Mesendoderm (in vitro differentiated cells): ENCODE results near the gene CRYBB1. TPM values are rescaled to one million over a fixed set of nuclear protein-coding genes. Genes with fewer than 3 reads are reported as not detected.

Experiments
- DNase-seq: peaks from one replicate; pipeline ENCODE4 v3.0.0; 2013
- H2AK5ac ChIP-seq: 2 replicates; pipeline ENCODE4 v1.6.1; 2013; ENCODE audit warnings: low read length, inconsistent platforms
- H2BK120ac ChIP-seq: 2 replicates; pipeline ENCODE4 v1.6.1; 2013; ENCODE audit warnings: low read depth, mild to moderate bottlenecking, low read length, moderate library complexity, mixed read lengths
- H2BK15ac ChIP-seq: replicated peaks from 2 replicates; pipeline ENCODE4 v1.6.1; 2013; ENCODE audit warnings: low read depth, mild to moderate bottlenecking, moderate library complexity
- H2BK5ac ChIP-seq: 2 replicates; pipeline ENCODE4 v1.6.1; 2013; ENCODE audit warnings: low read length, inconsistent platforms
- H3K18ac ChIP-seq: 2 replicates; pipeline ENCODE4 v1.6.1; 2013; ENCODE audit warnings: mild to moderate bottlenecking, low read length, mixed read lengths
- H3K23ac ChIP-seq: one replicate; pipeline ENCODE4 v1.6.1; 2013; ENCODE audit warnings: low read length
- H3K27ac ChIP-seq: 2 replicates; pipeline ENCODE4 v1.5.1; 2013; ENCODE audit warnings: low read depth, mild to moderate bottlenecking, inconsistent platforms, low read length, moderate library complexity
- H3K27me3 ChIP-seq: 2 replicates; pipeline ENCODE4 v1.6.1; 2013; ENCODE audit warnings: low read length, control low read depth, mild to moderate bottlenecking, inconsistent platforms; ENCODE audit not compliant: insufficient read depth, poor library complexity
- H3K36me3 ChIP-seq: 2 replicates; pipeline ENCODE4 v1.6.1; 2013; ENCODE audit warnings: low read length, inconsistent platforms; ENCODE audit not compliant: control insufficient read depth, insufficient read depth
- H3K4ac ChIP-seq: one replicate; pipeline ENCODE4 v1.6.1; 2013; ENCODE audit warnings: low read depth, mild to moderate bottlenecking, low read length, moderate library complexity
- H3K4me1 ChIP-seq: 2 replicates; pipeline ENCODE4 v1.6.1; 2013; ENCODE audit warnings: low read depth, low read length, inconsistent platforms; ENCODE audit not compliant: control insufficient read depth
- H3K4me2 ChIP-seq: 2 replicates; pipeline ENCODE4 v1.6.1; 2013; ENCODE audit warnings: low read length
- H3K4me3 ChIP-seq: 2 replicates; pipeline ENCODE4 v1.5.1; 2013; ENCODE audit warnings: mild to moderate bottlenecking, low read length
- H3K56ac ChIP-seq: one replicate; pipeline ENCODE4 v1.6.1; 2013; ENCODE audit warnings: low read length
- H3K79me1 ChIP-seq: 2 replicates; pipeline ENCODE4 v1.6.1; 2013; ENCODE audit warnings: low read length, inconsistent platforms
- H3K79me2 ChIP-seq: 2 replicates; pipeline ENCODE4 v1.6.1; 2013; ENCODE audit warnings: mild to moderate bottlenecking, low read length; ENCODE audit not compliant: control insufficient read depth, insufficient read depth
- H3K9ac ChIP-seq: 2 replicates; pipeline ENCODE4 v1.6.1; 2013; ENCODE audit warnings: low read length, inconsistent platforms
- H4K5ac ChIP-seq: one replicate; pipeline ENCODE4 v1.6.1; 2013; ENCODE audit warnings: low read length
- H4K8ac ChIP-seq: one replicate; pipeline ENCODE4 v1.6.1; 2013; ENCODE audit warnings: low read depth, mild to moderate bottlenecking, control low read depth, low read length, moderate library complexity
- WGBS: extraction: QIAGEN DNeasy Blood & Tissue Kit; methylation state at CpG from one replicate; pipeline ENCODE4 v1.1.7; 2013; ENCODE audit warnings: low lambda C conversion rate, missing lambda C conversion rate; ENCODE audit not compliant: insufficient coverage; ENCODE audit errors: extremely low coverage; 5-methylcytosine and 5-hydroxymethylcytosine counted together
- polyA plus RNA-seq, 2 experiments: library from polyadenylated mRNA; stranded (reverse); fragments of 200-250 nt; gene quantifications; one replicate each; pipeline ENCODE4 v1.2.3, GENCODE V29; 2013

The CRYBB1 gene
- polyA plus RNA-seq (2013, experiment 1 of 2): 7.3 TPM
- 7.5 TPM for polyA plus RNA-seq (2013, experiment 2 of 2)

- peak within 1 kb of the TSS; percentile 94 for H3K4ac ChIP-seq
- H2BK120ac ChIP-seq: peak within 1 kb of the TSS; percentile 64
- no peaks in the 10 kb centered on the region for H3K79me1 ChIP-seq
- H2BK15ac ChIP-seq: no peak within 1 kb of the TSS
- peak within 1 kb of the TSS; percentile 74 for H3K27ac ChIP-seq
- no peaks in the 10 kb centered on the region for H3K36me3 ChIP-seq
- DNase-seq: peak; percentile 86
- H3K18ac ChIP-seq: peak within 1 kb of the TSS; percentile 86
- no peak within 1 kb of the TSS for H4K8ac ChIP-seq
- H3K4me2 ChIP-seq: no peak within 1 kb of the TSS
- no peaks in the 10 kb centered on the region for H3K27me3 ChIP-seq
- peak within 1 kb of the TSS; percentile 100 for H2AK5ac ChIP-seq
- peak within 1 kb of the TSS; percentile 39 for H3K23ac ChIP-seq
- peak within 1 kb of the TSS; percentile 57 for H3K9ac ChIP-seq
- H3K4me3 ChIP-seq: no peak within 1 kb of the TSS
- H2BK5ac ChIP-seq: peak within 1 kb of the TSS; percentile 98
- no peaks in the 10 kb centered on the region for H3K79me2 ChIP-seq
- H3K4me1 ChIP-seq: peaks cover 28% of the 10 kb centered on the region
- H4K5ac ChIP-seq: peak within 1 kb of the TSS; percentile 44
- peak within 1 kb of the TSS; percentile 89 for H3K56ac ChIP-seq
- WGBS: no CpG with 5 or more reads among the region's 7 CpGs
Observed at GRCh38 chr22:26617271-26618199, at the start of gene CRYBB1. Gene CRYBB1, minus strand, starts transcription at chr22:26618027. Its CDS starts 1,708 bp downstream, at chr22:26616319.

GRCh38 chr22:26667140-26667539 lies 49.3 kb upstream of the CRYBB1 start:
- H3K4me1 ChIP-seq: peaks cover 1% of the 10 kb centered on the region
- H3K79me2 ChIP-seq: peaks cover 3% of the 10 kb centered on the region
- no peak overlapping the region for H3K9ac ChIP-seq
- no peak overlapping the region for H3K18ac ChIP-seq
- no peak overlapping the region for H4K8ac ChIP-seq
- no peak overlapping the region for H2AK5ac ChIP-seq
- no peaks in the 10 kb centered on the region for H3K36me3 ChIP-seq
- no peaks in the 10 kb centered on the region for H3K27me3 ChIP-seq
- H3K4me2 ChIP-seq: no peak overlapping the region
- H3K4me3 ChIP-seq: no peak overlapping the region
- no peaks in the 10 kb centered on the region for H3K79me1 ChIP-seq
- WGBS: no CpG with 5 or more reads among the region's 13 CpGs
- H3K23ac ChIP-seq: no peak overlapping the region
- no peak overlapping the region for H2BK15ac ChIP-seq
- H2BK120ac ChIP-seq: no peak overlapping the region
- H3K4ac ChIP-seq: no peak overlapping the region
- no peak for DNase-seq
- H4K5ac ChIP-seq: no peak overlapping the region
- no peak overlapping the region for H3K56ac ChIP-seq
- no peak overlapping the region for H3K27ac ChIP-seq
- no peak overlapping the region for H2BK5ac ChIP-seq

- Histone ChIP-seq H4K5ac (no peak overlapping the region), H2AK5ac (no peak overlapping the region), H4K8ac (no peak overlapping the region), H3K27ac (no peak overlapping the region), H3K18ac (no peak overlapping the region), H3K4ac (no peak overlapping the region), H3K4me2 (no peak overlapping the region), H2BK15ac (no peak overlapping the region), H3K4me3 (no peak overlapping the region), H3K79me1 (no peaks in the 10 kb centered on the region), H3K4me1 (peaks cover 5% of the 10 kb centered on the region), H3K36me3 (no peaks in the 10 kb centered on the region), H3K23ac (no peak overlapping the region), H2BK120ac (no peak overlapping the region), H3K79me2 (peaks cover 11% of the 10 kb centered on the region), H2BK5ac (no peak overlapping the region), H3K56ac (no peak overlapping the region), H3K9ac (no peak overlapping the region), H3K27me3 (no peaks in the 10 kb centered on the region)
- DNase-seq: no peak
- no CpG with 5 or more reads among the region's 4 CpGs for WGBS
Observed at GRCh38 chr22:26665813-26666231, 48.0 kb upstream of the CRYBB1 start.

- H3K18ac ChIP-seq: no peak overlapping the region
- no peak overlapping the region for H3K27ac ChIP-seq
- no peak overlapping the region for H3K56ac ChIP-seq
- H4K5ac ChIP-seq: no peak overlapping the region
- peaks cover 16% of the 10 kb centered on the region for H3K79me2 ChIP-seq
- H2AK5ac ChIP-seq: no peak overlapping the region
- WGBS: no CpG with 5 or more reads among the region's 9 CpGs
- no peaks in the 10 kb centered on the region for H3K79me1 ChIP-seq
- H3K9ac ChIP-seq: no peak overlapping the region
- H3K4ac ChIP-seq: no peak overlapping the region
- H3K4me3 ChIP-seq: no peak overlapping the region
- H3K4me2 ChIP-seq: no peak overlapping the region
- no peak overlapping the region for H3K23ac ChIP-seq
- no peak for DNase-seq
- peaks cover 5% of the 10 kb centered on the region for H3K4me1 ChIP-seq
- H3K27me3 ChIP-seq: no peaks in the 10 kb centered on the region
- H2BK15ac ChIP-seq: no peak overlapping the region
- H2BK120ac ChIP-seq: no peak overlapping the region
- no peak overlapping the region for H4K8ac ChIP-seq
- H3K36me3 ChIP-seq: no peaks in the 10 kb centered on the region
- no peak overlapping the region for H2BK5ac ChIP-seq
Observed at GRCh38 chr22:26663374-26663923, 45.6 kb upstream of the CRYBB1 start.

GRCh38 chr22:26662160-26662559 lies 44.3 kb upstream of the CRYBB1 start:
- H2BK15ac ChIP-seq: no peak overlapping the region
- no peak overlapping the region for H2BK5ac ChIP-seq

More at GRCh38 chr22:26662160-26662559, 44.3 kb upstream of the CRYBB1 start:
- H4K5ac ChIP-seq: no peak overlapping the region
- no peak overlapping the region for H3K23ac ChIP-seq
- no peak overlapping the region for H3K4me2 ChIP-seq
- no peak overlapping the region for H3K27ac ChIP-seq
- H3K27me3 ChIP-seq: no peaks in the 10 kb centered on the region
- no peak overlapping the region for H3K4me3 ChIP-seq
- H2AK5ac ChIP-seq: no peak overlapping the region
- no peak for DNase-seq
- no peaks in the 10 kb centered on the region for H3K36me3 ChIP-seq
- no peak overlapping the region for H3K4ac ChIP-seq
- no peak overlapping the region for H3K18ac ChIP-seq
- H3K4me1 ChIP-seq: peaks cover 5% of the 10 kb centered on the region
- H3K56ac ChIP-seq: no peak overlapping the region
- no peak overlapping the region for H4K8ac ChIP-seq
- no peak overlapping the region for H3K9ac ChIP-seq
- peaks cover 16% of the 10 kb centered on the region for H3K79me2 ChIP-seq
- no peaks in the 10 kb centered on the region for H3K79me1 ChIP-seq
- no CpG with 5 or more reads among the region's 2 CpGs for WGBS
- H2BK120ac ChIP-seq: no peak overlapping the region
